ENCODE data around the gene TBC1D25. TPM values are rescaled to one million over a fixed set of nuclear protein-coding genes. Genes with fewer than 3 reads are reported as not detected.

The TBC1D25 gene
- total RNA-seq, 2 donors from 2014 or later: 11.4 to 13.6 TPM

DNA sequence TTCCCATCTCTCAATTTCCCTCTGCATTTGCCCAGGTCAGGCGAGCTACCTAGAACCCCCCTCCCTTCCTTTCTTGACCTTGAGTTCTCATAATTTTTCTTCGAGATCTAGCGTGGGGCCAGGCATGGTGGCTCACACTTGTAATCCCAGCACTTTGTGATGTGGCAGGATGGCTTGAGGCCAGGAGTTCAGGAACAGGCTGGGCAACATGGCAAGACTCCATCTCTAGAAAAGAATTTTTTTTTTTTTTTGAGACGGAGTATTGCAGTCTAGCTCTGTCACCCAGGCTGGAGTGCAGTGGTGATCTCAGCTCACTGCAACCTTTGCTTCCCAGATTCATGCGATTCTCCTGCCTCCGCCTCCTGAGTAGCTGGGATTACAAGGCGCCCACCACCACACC, 35.3 kb upstream of the TBC1D25 start:
- Histone ChIP-seq H3K9me3 (no peaks in the 10 kb centered on the region), H3K27me3 (replicated peaks; ENCODE audit: insufficient read depth) (no peaks in the 10 kb centered on the region), H3K36me3 (no peaks in the 10 kb centered on the region), H3K4me3 (no peak overlapping the region), H3K27ac (no peak overlapping the region), H3K4me1 (ENCODE audit: control insufficient read depth in 1 of 2, low read depth in 2 of 2) (no peaks in the 10 kb centered on the region)
- ATAC-seq (ENCODE audit: insufficient number of reproducible peaks, low FRiP score, low read depth) (no peak), DNase-seq (ENCODE audit: low spot score) (no peak)
- TF ChIP-seq CTCF (IDR thresholded peaks at IDR 0.05): no peak

GRCh38 chrX:48505481-48505880, 34.0 kb upstream of the TBC1D25 start:
- Histone ChIP-seq H3K27me3 (replicated peaks; ENCODE audit: insufficient read depth) (no peaks in the 10 kb centered on the region), H3K36me3 (no peaks in the 10 kb centered on the region), H3K4me1 (ENCODE audit: control insufficient read depth in 1 of 2, low read depth in 2 of 2) (peaks cover 0 to 8% of the 10 kb centered on the region in 2 donors), H3K9me3 (no peaks in the 10 kb centered on the region), H3K27ac (no peak overlapping the region), H3K4me3 (no peak overlapping the region)
- ATAC-seq (ENCODE audit: insufficient number of reproducible peaks, low FRiP score, low read depth) (no peak), DNase-seq (ENCODE audit: low spot score) (no peak)
- TF ChIP-seq CTCF (IDR thresholded peaks at IDR 0.05): no peak

DNA sequence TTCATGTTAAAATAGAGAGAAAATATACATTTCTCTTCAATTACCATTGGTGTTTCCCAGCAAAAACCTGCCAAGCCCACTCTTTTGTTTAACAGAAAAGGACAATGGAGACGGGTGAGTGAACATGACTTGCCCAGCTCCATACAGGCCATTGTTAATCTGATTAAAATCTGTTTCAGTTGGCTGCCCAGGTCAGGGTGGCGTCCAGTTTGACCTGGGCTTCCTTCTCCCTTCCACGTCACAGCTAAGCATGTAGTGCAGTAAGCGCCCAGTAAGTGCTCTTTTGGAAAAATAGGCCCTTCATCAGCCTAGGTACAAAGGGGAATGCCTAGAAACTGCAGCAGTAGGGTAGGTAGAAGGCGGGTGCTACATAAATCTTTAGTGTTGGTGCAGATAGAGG, 32.3 kb upstream of the TBC1D25 start:
- Histone ChIP-seq H3K27ac (no peak overlapping the region), H3K27me3 (replicated peaks; ENCODE audit: insufficient read depth) (no peaks in the 10 kb centered on the region), H3K4me1 (ENCODE audit: control insufficient read depth in 1 of 2, low read depth in 2 of 2) (peaks cover 0 to 8% of the 10 kb centered on the region in 2 donors), H3K9me3 (no peaks in the 10 kb centered on the region), H3K36me3 (no peaks in the 10 kb centered on the region), H3K4me3 (no peak overlapping the region)
- ATAC-seq (ENCODE audit: insufficient number of reproducible peaks, low FRiP score, low read depth) (no peak), DNase-seq (ENCODE audit: low spot score) (no peak)
- TF ChIP-seq CTCF (IDR thresholded peaks at IDR 0.05): no peak

DNA sequence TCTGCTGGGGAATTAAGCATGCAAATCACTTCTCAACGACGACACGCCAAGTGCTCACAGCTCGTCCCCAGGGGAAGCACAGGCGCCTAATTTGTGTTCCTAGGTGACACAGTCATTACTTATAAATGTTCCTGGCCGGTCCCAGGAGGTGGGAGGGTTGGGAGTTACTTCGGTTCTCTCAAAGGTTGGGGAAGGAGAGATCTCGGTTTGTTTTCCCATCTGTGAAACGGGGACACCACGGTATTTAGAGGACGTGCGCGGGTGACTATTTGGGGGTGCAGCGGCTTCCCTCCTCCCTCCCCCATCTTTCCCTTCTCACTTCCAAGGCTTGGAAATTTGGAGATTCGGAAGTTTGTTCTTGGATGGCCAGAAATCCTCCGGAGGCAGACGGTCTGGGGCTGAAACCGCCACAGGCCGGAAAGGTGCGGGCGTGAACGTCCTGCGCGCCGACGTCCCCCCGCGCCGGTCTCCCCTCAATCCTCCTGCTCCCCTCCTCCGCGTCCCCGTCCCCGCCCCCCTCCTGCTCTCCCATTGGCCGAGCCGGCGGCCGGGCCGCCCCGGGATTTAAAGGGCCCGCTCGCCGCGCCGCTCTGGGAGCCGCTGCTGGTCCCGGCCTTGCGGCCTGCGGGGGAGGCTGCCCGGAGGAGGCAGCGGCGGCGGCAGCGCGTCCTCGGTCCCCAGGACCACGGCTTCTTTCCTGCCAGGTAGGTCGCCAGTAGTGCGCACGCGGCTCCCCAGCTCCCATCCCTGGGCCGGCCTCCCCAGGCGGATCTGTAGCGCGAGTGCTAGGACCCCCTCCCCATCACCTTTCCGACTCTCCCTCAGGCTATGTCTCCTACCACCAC, 30.9 kb upstream of the TBC1D25 start, which contains the start of gene PORCN:
Gene PORCN (plus strand): TSS at position 593 of the 845 bp plus-strand sequence. CDS start 829 bp downstream, outside the sequence.
- Histone ChIP-seq H3K4me3 (peak within 1 kb of the TSS; percentile 85), H3K27ac (peak within 1 kb of the TSS in 1 of 2 donors; percentile 57), H3K9me3 (no peaks in the 10 kb centered on the region), H3K27me3 (replicated peaks; ENCODE audit: insufficient read depth) (no peaks in the 10 kb centered on the region), H3K4me1 (ENCODE audit: control insufficient read depth in 1 of 2, low read depth in 2 of 2) (peaks cover 0 to 8% of the 10 kb centered on the region in 2 donors), H3K36me3 (no peaks in the 10 kb centered on the region)
- TF ChIP-seq CTCF (IDR thresholded peaks at IDR 0.05): no peak
- ATAC-seq (ENCODE audit: insufficient number of reproducible peaks, low FRiP score, low read depth) (no peak), DNase-seq (ENCODE audit: low spot score) (no peak)

DNA sequence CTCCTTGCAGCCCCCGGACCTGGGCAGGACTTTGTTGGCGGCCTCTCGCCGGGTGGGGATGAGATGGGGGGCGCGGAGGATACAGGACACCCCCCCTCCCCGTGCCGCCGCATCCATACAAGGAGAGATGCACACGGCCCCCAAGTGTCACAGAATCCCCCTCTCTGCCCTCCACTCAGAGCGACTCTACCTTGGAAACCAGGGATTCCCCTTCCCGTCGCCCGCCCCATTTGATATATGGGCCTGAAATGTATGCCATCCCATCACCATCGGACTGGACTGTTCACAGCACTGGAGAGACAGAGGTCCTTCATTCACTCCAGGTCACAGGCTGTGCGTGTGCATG, 30.3 kb upstream of the TBC1D25 start:
- no peaks in the 10 kb centered on the region for H3K9me3 ChIP-seq
- H3K4me3 ChIP-seq: peak overlapping the region; percentile 85
- H3K4me1 ChIP-seq (ENCODE audit: control insufficient read depth in 1 of 2, low read depth in 2 of 2): peaks cover 0 to 8% of the 10 kb centered on the region in 2 donors
- H3K27me3 ChIP-seq (replicated peaks; ENCODE audit: insufficient read depth): no peaks in the 10 kb centered on the region
- ATAC-seq (ENCODE audit: insufficient number of reproducible peaks, low FRiP score, low read depth): no peak
- no peak for DNase-seq (ENCODE audit: low spot score)
- peak overlapping the region in 1 of 2 donors; percentile 57 for H3K27ac ChIP-seq
- TF ChIP-seq CTCF (IDR thresholded peaks at IDR 0.05): no peak
- no peaks in the 10 kb centered on the region for H3K36me3 ChIP-seq

All from thoracic aorta (tissue), 2 donors.